Brain microvascular endothelial cell (primary cell): Measurements from ENCODE around the gene POLD3.

Experiments
- DNase-seq: peaks from one replicate; pipeline ENCODE4 v3.0.0-alpha.2; 2020
- H3K27ac ChIP-seq: fragments of 250-450 bp; sonication (Bioruptor Pico); 2 replicates; pipeline ENCODE4 v1.5.1; 2020; ENCODE audit warnings: mild to moderate bottlenecking, moderate library complexity
- H3K27me3 ChIP-seq: fragments of 250-450 bp; sonication (Bioruptor Pico); replicated peaks from 2 replicates; pipeline ENCODE4 v1.5.1; 2020; ENCODE audit warnings: mild to moderate bottlenecking
- H3K36me3 ChIP-seq: fragments of 250-450 bp; sonication (Bioruptor Pico); replicated peaks from 2 replicates; pipeline ENCODE4 v1.5.1; 2020; ENCODE audit warnings: mild to moderate bottlenecking
- H3K4me3 ChIP-seq: 2 replicates; pipeline ENCODE4 v1.5.1; 2011; ENCODE audit warnings: low read depth, mild to moderate bottlenecking, control low read depth, low read length, moderate library complexity
- in situ Hi-C: cut with HindIII; loops from 2 replicates; pipeline ENCODE4 v1.10.0; 2017; ENCODE audit warnings: low sequenced_read_pairs, low pct_ligation_motif_present
- TF ChIP-seq, protein P1 (sequence below): IDR thresholded peaks from 2 replicates; pipeline ENCODE4 v1.5.1; 2011; ENCODE audit warnings: low read depth, mild to moderate bottlenecking, moderate library complexity, low read length, control low read depth, inconsistent platforms; ENCODE audit errors: missing control alignments

POLD3 gene

DNA sequence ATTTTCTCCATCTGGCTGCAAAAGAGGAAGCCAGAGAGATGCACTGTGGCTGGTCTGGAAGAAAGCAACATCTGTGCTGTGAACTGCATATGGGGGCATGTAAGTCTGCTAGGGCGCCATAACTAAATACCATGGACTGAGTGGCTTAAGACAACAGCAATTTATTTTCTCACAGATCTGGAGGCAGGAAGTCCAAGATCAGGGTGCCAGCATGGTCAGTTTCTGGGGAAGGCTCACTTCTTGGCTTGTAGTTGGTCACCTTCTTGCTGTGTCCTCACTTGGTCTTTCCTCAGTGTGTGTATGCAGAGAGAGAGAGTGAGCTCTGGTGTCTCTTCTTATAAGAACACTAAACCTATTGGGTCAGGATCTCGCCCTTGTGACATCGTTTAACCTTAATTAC lies 34.9 kb upstream of the POLD3 start:
- no peaks in the 10 kb centered on the region for H3K36me3 ChIP-seq
- no peak overlapping the region for H3K4me3 ChIP-seq
- H3K27me3 ChIP-seq = no peaks in the 10 kb centered on the region
- in situ Hi-C loops = loop anchor here (25.0 kb wide), 1 partner anchor 95 kb away; the partner anchor contains the start of gene KCNE3
- no peak overlapping the region for H3K27ac ChIP-seq
- TF ChIP-seq, protein P1, sequence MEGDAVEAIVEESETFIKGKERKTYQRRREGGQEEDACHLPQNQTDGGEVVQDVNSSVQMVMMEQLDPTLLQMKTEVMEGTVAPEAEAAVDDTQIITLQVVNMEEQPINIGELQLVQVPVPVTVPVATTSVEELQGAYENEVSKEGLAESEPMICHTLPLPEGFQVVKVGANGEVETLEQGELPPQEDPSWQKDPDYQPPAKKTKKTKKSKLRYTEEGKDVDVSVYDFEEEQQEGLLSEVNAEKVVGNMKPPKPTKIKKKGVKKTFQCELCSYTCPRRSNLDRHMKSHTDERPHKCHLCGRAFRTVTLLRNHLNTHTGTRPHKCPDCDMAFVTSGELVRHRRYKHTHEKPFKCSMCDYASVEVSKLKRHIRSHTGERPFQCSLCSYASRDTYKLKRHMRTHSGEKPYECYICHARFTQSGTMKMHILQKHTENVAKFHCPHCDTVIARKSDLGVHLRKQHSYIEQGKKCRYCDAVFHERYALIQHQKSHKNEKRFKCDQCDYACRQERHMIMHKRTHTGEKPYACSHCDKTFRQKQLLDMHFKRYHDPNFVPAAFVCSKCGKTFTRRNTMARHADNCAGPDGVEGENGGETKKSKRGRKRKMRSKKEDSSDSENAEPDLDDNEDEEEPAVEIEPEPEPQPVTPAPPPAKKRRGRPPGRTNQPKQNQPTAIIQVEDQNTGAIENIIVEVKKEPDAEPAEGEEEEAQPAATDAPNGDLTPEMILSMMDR = no peak
- DNase-seq = no peak

DNA sequence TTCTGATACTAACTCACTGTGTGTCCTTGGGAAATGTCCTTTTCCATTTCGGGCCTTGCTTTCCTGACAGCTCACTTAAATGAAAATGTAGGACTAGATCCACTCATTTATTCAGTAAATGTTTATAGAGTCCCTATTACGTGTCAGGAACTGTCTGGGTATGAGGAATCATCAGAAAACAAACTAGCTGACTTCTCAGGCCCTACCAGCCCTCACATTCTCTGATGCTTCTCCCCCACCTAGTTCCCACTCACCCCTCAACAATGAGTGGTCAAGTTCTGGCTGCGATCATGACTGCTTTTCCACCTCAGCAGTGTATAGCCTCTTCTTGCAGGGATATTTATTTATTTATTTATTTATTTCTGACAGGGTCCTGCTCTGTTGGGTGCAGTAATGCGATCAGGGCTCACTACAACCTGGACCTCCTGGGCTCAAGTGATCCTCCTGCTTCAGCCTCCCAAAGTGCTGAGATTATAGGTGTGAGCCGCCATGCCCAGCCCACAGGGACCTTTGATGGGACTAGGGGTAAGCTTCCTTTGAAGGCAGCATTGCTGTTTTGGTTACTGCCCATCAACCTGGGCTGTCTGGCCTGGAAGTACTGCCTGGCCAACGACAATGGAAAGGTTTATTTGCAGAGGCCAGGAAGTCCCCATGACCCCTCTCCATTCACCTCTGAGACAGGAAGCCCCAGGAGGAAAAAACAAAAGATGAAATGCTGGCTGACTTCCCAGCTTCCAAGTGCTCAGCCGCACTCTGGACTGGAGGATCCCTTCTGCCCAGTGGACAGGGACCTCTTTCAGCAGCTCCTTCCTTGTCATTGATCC lies 33.1 kb upstream of the POLD3 start:
- no peak for DNase-seq
- in situ Hi-C loops = loop anchor here (25.0 kb wide), 1 partner anchor 97 kb away; the partner anchor contains the start of gene KCNE3
- Histone ChIP-seq H3K36me3 (no peaks in the 10 kb centered on the region), H3K27ac (no peak overlapping the region), H3K4me3 (no peak overlapping the region), H3K27me3 (no peaks in the 10 kb centered on the region)
- TF ChIP-seq, protein P1 = no peak

DNA sequence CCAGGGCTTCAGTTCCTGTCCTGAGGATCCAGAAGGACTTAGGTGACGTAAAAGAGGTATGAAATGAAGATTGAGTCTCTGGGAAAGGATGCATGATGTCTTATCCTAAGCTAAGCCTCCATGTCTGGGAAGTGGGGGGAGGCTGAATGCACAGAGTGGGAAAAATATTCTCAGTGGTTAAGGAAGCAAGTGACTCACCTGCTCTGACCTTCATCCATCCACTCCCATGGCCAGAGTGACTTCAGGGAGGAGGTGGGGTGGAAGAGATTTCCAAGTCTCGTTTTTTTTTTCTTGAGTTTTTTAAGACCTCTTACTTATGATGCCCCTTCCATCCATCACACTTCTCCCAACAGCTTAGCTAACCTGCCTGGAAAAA lies 32.5 kb upstream of the POLD3 start:
- Histone ChIP-seq H3K4me3 (no peak overlapping the region), H3K27ac (no peak overlapping the region), H3K27me3 (no peaks in the 10 kb centered on the region), H3K36me3 (no peaks in the 10 kb centered on the region)
- no peak for DNase-seq
- TF ChIP-seq, protein P1 = no peak
- in situ Hi-C loops = loop anchor here (25.0 kb wide), 1 partner anchor 98 kb away; the partner anchor contains the start of gene KCNE3

DNA sequence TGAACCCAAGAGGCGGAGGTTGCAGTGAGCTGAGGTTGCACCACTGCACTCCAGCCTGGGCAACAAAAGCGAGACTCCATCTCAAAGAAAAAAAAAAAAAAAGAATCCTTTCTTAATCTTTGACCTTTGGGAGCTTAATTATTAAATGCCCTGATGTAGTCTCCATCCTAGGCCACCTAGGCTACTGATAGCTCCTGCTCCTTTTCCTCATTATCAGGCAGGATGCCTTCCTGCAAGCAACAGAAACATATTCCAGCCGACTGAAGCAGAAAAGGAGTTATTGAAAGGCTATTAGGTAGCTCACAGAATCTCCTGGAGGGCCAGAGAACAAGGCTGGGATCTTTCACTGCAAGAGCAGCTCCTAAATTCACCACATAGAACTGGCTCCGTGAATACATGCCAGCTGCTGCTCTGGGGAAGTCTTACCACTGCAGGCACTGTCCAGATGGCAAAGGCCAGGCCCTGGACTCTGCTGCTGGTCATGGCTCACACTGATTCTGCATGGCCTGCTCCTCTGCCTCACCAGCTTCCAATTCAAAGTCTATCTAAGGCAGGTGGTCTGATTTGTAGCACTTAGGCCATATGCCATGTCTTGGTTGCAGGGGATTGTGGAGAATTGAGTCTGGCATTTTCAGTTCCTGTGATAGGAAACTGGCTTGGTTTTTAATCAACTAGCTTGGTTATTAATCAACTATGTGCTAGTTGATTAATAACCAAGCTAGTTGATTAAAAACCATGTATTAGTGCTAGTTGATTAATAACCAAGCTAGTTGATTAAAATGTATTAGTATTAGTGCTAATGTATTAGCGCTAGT lies 26.0 kb upstream of the POLD3 start:
- TF ChIP-seq, protein P1 = no peak
- H3K27ac ChIP-seq = no peak overlapping the region
- no peaks in the 10 kb centered on the region for H3K27me3 ChIP-seq
- no peak for DNase-seq
- no peaks in the 10 kb centered on the region for H3K36me3 ChIP-seq
- no peak overlapping the region for H3K4me3 ChIP-seq
- in situ Hi-C loops = loop anchor here (25.0 kb wide), 1 partner anchor 104 kb away; the partner anchor contains the start of gene KCNE3

DNA sequence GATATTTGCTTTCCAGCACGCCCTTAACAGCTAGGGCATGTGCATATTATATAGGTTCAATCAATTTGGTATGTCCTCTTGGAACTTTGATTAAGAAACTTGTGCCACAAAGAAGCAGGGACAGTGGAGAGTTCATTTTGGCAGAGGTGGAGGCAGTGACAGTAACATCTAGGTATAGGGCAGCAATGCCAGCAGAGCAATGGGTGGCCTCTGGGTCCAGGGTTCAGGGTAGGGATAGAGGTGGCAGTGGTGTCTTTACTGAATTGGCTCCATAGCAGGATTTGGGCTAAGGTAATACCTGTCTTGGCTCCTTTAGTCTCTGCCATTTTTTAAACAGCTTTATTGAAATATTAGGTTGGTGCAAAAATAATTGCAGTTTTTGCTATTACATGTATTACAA lies 24.4 kb upstream of the POLD3 start:
- in situ Hi-C loops = loop anchor here (25.0 kb wide), 1 partner anchor 106 kb away; the partner anchor contains the start of gene KCNE3
- TF ChIP-seq, protein P1 = no peak

More for the DNA sequence above, 24.4 kb upstream of the POLD3 start:
- Histone ChIP-seq H3K27me3 (no peaks in the 10 kb centered on the region), H3K27ac (no peak overlapping the region), H3K4me3 (no peak overlapping the region), H3K36me3 (no peaks in the 10 kb centered on the region)
- DNase-seq = no peak
